ENCODE measurements around the gene CD40.

CD40 gene

DNA sequence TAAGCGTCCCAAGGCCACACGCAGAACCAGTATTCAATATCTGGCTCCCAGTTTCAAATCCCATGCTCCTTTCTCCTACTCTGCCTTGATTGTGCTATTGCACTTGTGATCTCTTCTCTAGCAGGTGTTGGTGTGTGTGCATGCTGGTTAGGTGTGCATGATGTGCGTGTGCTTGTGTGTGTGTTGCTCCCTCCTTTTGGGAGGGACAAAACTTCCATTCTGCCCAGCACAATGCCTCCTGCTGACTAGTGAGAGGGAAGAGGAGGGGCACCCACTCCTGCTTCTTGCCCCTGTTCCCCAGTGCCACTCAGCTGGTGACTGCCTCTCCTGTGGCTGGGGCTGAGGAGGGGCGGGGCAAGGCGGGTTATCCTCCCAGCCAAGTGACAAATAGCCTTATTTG is 19.7 kb downstream of the CD40 start:
- no peak overlapping the region for H3K9ac ChIP-seq (ENCODE audit: low read depth, low read length)
- no peaks in the 10 kb centered on the region for H3K36me3 ChIP-seq (ENCODE audit: insufficient read depth, low read length)
- no peaks in the 10 kb centered on the region for H3K9me3 ChIP-seq (ENCODE audit: control insufficient read depth, insufficient read depth, low read length)
- H3K4me1 ChIP-seq (ENCODE audit: insufficient read depth, low read length), result peaks cover 11% of the 10 kb centered on the region

DNA sequence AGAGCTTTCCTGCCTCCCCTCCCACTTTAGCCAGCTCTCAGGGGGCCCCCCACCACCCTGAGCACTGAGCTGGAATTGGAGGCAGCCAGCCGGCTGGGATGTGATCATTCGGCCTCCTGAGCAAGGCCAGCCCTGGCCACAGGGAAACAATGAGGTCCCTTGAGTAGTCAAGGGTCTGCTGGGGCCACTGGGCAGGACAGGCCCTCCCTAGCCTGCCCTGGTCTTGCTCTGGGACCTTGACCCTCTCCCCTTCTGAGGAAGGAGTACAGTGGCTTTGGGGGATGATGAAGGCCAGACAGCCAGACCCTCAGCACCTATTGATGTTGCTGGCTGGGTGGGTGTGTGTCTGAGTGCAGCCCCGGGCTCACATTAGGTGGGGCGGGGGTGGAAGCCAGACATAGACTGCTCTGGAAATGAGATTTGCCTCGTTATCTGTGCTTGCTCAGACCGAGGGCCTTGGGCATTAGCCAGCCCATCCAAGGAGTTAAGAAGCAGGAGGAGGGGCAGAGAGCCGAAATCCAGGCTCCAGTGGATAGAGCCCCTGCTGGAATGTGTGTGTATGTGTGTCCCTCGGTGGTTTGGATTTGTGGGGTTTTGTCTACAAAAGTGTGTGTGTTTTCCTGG is 21.3 kb downstream of the CD40 start:
- H3K9ac ChIP-seq (ENCODE audit: low read depth, low read length), result no peak overlapping the region

DNA sequence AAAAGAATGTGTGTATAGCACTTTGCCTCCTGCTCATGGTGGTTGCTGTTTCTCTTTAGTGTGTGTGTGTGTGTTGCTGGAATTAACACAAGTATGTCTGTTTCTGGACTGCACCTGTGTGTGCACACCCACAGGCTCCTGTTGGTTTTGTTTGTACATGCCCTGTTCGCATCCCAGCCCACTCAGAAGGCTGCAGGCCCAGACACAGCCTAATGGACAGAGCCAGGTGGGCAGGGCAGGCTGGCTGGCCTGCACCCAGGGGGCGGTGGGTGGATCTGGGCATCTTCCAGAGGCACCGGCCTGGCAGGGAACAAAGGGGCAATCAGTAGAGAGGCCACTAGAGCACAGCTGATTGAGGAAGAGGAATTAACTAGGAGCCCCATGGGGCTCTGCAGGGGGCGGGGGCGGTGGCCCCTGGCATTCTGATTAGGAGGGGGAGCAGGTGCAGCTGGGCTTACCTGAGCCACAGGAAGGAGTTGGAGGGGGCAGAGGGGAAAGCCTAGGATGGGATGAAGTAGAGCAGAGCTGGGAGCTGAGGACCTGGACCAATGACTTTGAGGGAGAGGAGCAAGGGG is 21.9 kb downstream of the CD40 start:
- Histone ChIP-seq H3K9ac (ENCODE audit: low read depth, low read length) (no peak overlapping the region), H3K36me3 (ENCODE audit: insufficient read depth, low read length) (no peaks in the 10 kb centered on the region), H3K9me3 (ENCODE audit: control insufficient read depth, insufficient read depth, low read length) (no peaks in the 10 kb centered on the region), H3K4me1 (ENCODE audit: insufficient read depth, low read length) (peaks cover 9% of the 10 kb centered on the region)

More for the DNA sequence above, 21.3 kb downstream of the CD40 start:
- Histone ChIP-seq H3K36me3 (ENCODE audit: insufficient read depth, low read length) (no peaks in the 10 kb centered on the region), H3K4me1 (ENCODE audit: insufficient read depth, low read length) (peaks cover 9% of the 10 kb centered on the region), H3K9me3 (ENCODE audit: control insufficient read depth, insufficient read depth, low read length) (no peaks in the 10 kb centered on the region)

- H3K9me3 ChIP-seq (ENCODE audit: control insufficient read depth, insufficient read depth, low read length), result no peaks in the 10 kb centered on the region
- H3K4me1 ChIP-seq (ENCODE audit: insufficient read depth, low read length), result no peaks in the 10 kb centered on the region; the same call in 1 of the 2 replicates
- H3K9ac ChIP-seq (ENCODE audit: low read depth, low read length), result no peak overlapping the region
- no peaks in the 10 kb centered on the region for H3K36me3 ChIP-seq (ENCODE audit: insufficient read depth, low read length)
Measured at GRCh38 chr20:46142124-46142523, 24.0 kb downstream of the CD40 start.

DNA sequence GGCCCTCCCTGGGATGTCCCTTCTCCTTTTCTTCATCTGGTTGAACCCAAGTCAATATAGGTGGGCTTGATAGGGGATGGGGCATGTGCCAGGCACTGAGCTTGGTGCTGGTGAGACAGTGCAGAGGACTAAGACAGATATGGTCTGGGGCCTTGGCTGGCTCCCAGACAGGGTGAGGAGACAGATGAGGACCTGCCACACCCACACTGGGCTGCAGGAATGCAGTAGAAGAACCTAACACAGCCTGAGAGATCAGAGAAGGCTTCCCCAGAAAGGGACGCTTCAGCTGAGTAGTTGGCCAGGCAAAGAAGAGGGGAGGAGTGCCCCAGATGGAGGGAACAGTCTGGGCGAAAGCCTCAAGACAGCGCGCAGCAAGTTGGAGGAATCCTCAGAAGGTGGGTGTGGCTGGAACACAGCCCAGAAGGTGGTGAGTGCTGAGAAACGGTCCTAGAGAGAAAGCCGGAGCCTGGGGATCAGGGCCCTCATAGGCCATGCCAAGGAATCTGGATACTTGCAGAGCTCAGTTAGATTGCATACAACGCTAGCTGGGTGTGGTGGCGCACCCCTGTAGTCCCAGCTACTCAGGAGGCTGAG is 26.4 kb downstream of the CD40 start:
- no peaks in the 10 kb centered on the region; the same call in 1 of the 2 replicates for H3K4me1 ChIP-seq (ENCODE audit: insufficient read depth, low read length)
- no peak overlapping the region for H3K9ac ChIP-seq (ENCODE audit: low read depth, low read length)
- no peaks in the 10 kb centered on the region for H3K9me3 ChIP-seq (ENCODE audit: control insufficient read depth, insufficient read depth, low read length)
- no peaks in the 10 kb centered on the region for H3K36me3 ChIP-seq (ENCODE audit: insufficient read depth, low read length)

DNA sequence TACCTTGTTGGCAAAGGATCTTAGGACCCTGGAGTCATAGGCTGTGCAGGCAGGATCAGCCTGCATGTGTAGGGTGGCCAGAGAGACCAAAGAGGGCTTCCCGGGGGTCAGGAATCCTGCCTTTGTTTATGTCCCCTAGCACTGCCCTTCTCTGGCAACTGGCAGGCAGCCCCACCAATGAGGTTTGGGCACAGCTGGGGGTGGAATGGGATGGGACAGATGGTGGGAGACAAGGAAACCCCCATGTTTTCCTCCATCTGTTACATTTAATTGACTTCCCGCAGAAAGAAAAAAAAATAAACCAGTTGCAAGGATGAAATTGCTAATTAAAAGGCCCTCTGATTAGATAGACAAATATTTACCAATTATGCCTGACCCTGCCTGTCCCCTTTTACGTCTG is 27.6 kb downstream of the CD40 start:
- Histone ChIP-seq H3K4me1 (ENCODE audit: insufficient read depth, low read length) (no peaks in the 10 kb centered on the region; the same call in 1 of the 2 replicates), H3K36me3 (ENCODE audit: insufficient read depth, low read length) (no peaks in the 10 kb centered on the region), H3K9ac (ENCODE audit: low read depth, low read length) (no peak overlapping the region), H3K9me3 (ENCODE audit: control insufficient read depth, insufficient read depth, low read length) (no peaks in the 10 kb centered on the region)

- H3K9ac ChIP-seq (ENCODE audit: low read depth, low read length), result no peak overlapping the region
- H3K9me3 ChIP-seq (ENCODE audit: control insufficient read depth, insufficient read depth, low read length), result no peaks in the 10 kb centered on the region
- no peaks in the 10 kb centered on the region for H3K4me1 ChIP-seq (ENCODE audit: insufficient read depth, low read length)
- no peaks in the 10 kb centered on the region for H3K36me3 ChIP-seq (ENCODE audit: insufficient read depth, low read length)
Measured at GRCh38 chr20:46148313-46149208, 30.4 kb downstream of the CD40 start.

DNA sequence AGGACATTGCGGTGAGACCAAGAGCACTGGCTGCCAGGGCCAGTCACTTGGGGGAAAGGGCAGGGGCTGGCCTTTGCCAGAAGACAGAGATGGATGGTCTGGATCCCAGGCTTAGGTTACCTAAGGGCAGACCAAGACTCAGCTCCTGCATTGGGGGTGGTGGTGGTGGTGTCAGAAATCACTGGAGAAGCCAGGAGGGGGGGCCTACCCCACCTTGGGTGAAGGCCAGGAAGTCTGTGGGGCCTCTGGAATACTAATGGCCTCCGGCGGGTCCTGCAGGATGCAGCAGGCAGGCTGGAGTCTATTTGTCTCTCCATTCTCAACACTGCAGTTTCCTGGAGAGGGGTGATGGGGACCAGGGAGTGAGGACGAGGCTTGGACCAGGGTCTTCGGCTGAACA is 32.8 kb downstream of the CD40 start:
- H3K4me1 ChIP-seq (ENCODE audit: insufficient read depth, low read length), result no peaks in the 10 kb centered on the region
- H3K9ac ChIP-seq (ENCODE audit: low read depth, low read length), result no peak overlapping the region
- H3K36me3 ChIP-seq (ENCODE audit: insufficient read depth, low read length), result no peaks in the 10 kb centered on the region
- H3K9me3 ChIP-seq (ENCODE audit: control insufficient read depth, insufficient read depth, low read length), result no peaks in the 10 kb centered on the region

DNA sequence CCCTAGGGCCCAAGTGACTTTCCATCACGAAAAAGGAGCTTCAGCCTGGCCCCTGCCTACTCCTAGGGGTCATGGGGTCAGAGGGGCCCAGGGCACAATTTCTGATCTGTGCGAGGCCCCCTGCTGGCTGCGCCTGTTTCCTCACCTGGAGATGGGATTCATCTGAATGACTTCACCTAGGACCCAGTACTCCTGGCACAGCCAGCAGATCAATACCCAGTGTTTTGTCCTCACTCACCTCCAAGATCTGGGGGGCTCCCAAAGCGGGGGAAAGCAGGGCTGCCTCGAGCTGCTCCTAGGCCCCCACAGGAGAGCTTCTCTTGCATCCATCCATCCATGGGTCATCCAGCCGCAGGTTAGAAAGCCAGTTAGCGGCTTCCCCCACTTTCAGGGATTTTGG is 33.8 kb downstream of the CD40 start:
- H3K9ac ChIP-seq (ENCODE audit: low read depth, low read length), result no peak overlapping the region
- no peaks in the 10 kb centered on the region for H3K36me3 ChIP-seq (ENCODE audit: insufficient read depth, low read length)
- H3K9me3 ChIP-seq (ENCODE audit: control insufficient read depth, insufficient read depth, low read length), result no peaks in the 10 kb centered on the region
- no peaks in the 10 kb centered on the region for H3K4me1 ChIP-seq (ENCODE audit: insufficient read depth, low read length)

GRCh38 chr20:46152824-46153586 is 34.9 kb downstream of the CD40 start:
- H3K4me1 ChIP-seq (ENCODE audit: insufficient read depth, low read length), result no peaks in the 10 kb centered on the region
- no peaks in the 10 kb centered on the region for H3K9me3 ChIP-seq (ENCODE audit: control insufficient read depth, insufficient read depth, low read length)
- no peaks in the 10 kb centered on the region for H3K36me3 ChIP-seq (ENCODE audit: insufficient read depth, low read length)
- H3K9ac ChIP-seq (ENCODE audit: low read depth, low read length), result no peak overlapping the region

DNA sequence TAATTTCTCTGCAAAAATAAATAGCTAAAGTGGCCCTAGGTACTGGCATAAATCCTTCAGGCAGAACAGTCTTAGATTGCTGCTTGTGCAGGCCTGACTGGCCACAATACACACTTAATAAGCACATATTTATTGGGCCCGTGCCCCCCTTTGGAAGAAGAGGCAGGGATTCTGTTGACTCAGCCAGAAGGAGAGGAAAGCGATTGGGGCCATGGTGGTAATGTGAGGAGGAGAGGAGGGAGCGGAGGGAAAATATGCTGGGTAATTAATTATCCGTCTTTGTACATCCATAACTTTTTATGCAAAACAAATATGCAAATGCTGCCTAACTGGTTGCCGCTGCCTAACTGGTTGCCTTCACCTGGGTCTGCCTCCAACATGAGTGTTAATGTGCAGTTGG is 36.2 kb downstream of the CD40 start:
- Histone ChIP-seq H3K9me3 (ENCODE audit: control insufficient read depth, insufficient read depth, low read length) (no peaks in the 10 kb centered on the region), H3K9ac (ENCODE audit: low read depth, low read length) (no peak overlapping the region), H3K36me3 (ENCODE audit: insufficient read depth, low read length) (no peaks in the 10 kb centered on the region), H3K4me1 (ENCODE audit: insufficient read depth, low read length) (no peaks in the 10 kb centered on the region)

DNA sequence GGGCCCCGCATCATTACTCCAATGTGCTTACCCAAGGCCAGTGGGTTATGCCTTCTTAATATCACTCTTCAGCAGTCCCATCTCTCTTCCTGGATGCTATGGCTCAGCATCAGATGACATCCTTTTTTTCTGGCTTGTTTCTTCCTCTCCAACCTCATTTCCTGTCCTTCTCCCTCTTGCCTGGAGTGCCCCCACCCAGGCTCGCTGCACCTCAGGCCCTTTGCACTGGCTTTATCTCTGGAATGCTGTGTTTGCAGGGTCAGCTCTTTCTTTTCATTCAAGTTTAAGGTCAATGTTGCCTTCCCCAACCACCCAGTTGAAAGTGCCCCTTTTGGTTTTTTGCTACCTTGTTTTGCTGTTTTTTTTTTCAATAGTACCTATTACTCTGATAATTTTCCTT is 36.7 kb downstream of the CD40 start:
- Histone ChIP-seq H3K9ac (ENCODE audit: low read depth, low read length) (no peak overlapping the region), H3K9me3 (ENCODE audit: control insufficient read depth, insufficient read depth, low read length) (no peaks in the 10 kb centered on the region), H3K36me3 (ENCODE audit: insufficient read depth, low read length) (no peaks in the 10 kb centered on the region), H3K4me1 (ENCODE audit: insufficient read depth, low read length) (no peaks in the 10 kb centered on the region)

- H3K9ac ChIP-seq (ENCODE audit: low read depth, low read length), result no peak overlapping the region
- no peaks in the 10 kb centered on the region for H3K9me3 ChIP-seq (ENCODE audit: control insufficient read depth, insufficient read depth, low read length)
- no peaks in the 10 kb centered on the region for H3K36me3 ChIP-seq (ENCODE audit: insufficient read depth, low read length)
- no peaks in the 10 kb centered on the region for H3K4me1 ChIP-seq (ENCODE audit: insufficient read depth, low read length)
Measured at GRCh38 chr20:46156065-46156464, 38.0 kb downstream of the CD40 start.

DNA sequence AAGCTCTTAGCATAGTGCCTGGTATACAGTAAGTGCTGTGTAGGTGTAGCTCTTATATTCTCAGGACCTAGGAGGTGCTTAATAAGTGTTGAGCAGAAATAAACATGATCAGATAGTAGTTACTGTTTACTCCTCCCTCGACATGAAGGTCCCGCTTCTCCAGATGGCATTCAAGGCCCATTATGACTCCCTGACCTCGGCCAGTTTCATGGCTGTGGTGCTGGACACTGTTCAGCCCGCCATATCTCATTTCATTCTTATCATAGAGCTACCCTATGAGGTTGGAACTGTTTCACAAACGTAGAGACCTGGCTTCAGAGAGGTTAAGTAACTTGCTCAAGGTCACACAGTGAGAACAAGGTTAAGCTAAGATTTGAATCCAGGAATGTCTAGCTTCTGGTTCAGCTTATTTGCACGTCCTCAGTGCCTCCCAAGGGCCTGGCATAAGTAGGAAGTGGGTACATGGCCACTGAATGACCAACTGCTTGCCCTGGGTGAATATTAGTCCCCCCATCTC is 39.0 kb downstream of the CD40 start:
- Histone ChIP-seq H3K36me3 (ENCODE audit: insufficient read depth, low read length) (no peaks in the 10 kb centered on the region), H3K4me1 (ENCODE audit: insufficient read depth, low read length) (no peaks in the 10 kb centered on the region), H3K9ac (ENCODE audit: low read depth, low read length) (no peak overlapping the region), H3K9me3 (ENCODE audit: control insufficient read depth, insufficient read depth, low read length) (no peaks in the 10 kb centered on the region)
